Keratinocyte (primary cell): ENCODE results near the gene HMGN4. TPM values are rescaled to one million over a fixed set of nuclear protein-coding genes. Genes with fewer than 3 reads are reported as not detected.

Experiments
- DNase-seq: peaks from one replicate; pipeline ENCODE4 v3.0.0-alpha.2; 2011; ENCODE audit warnings: low read depth, missing footprints, low spot score
- FAIRE-seq: peaks from 2 replicates; lab custom pipeline; 2011; peaks lifted over from hg19 to GRCh38; lab: Jason Lieb, UNC
- H2AFZ ChIP-seq: 2 replicates; pipeline ENCODE4 v1.6.0; 2012; ENCODE audit warnings: low read length, control low read depth, inconsistent platforms; ENCODE audit not compliant: control insufficient read depth
- H3K27ac ChIP-seq: 2 replicates; pipeline ENCODE4 v1.5.1; 2011; ENCODE audit warnings: low read length; ENCODE audit not compliant: control insufficient read depth, insufficient read depth
- H3K27me3 ChIP-seq: 3 replicates; pipeline ENCODE4 v1.6.0; 2011; ENCODE audit warnings: low read length; ENCODE audit not compliant: control insufficient read depth, insufficient read depth; ENCODE audit errors: extremely low read depth
- H3K36me3 ChIP-seq, 2 experiments: 2 replicates in 1 of 2; 3 replicates in 1 of 2; pipeline ENCODE4 v1.5.1; 2011; ENCODE audit warnings: low read length in 2 of 2, mild to moderate bottlenecking in 1 of 2; ENCODE audit not compliant: control insufficient read depth in 2 of 2, insufficient read depth in 2 of 2; ENCODE audit errors: extremely low read depth in 1 of 2
- H3K4me1 ChIP-seq: 3 replicates; pipeline ENCODE4 v1.5.1; 2011; ENCODE audit warnings: low read length; ENCODE audit not compliant: control insufficient read depth, insufficient read depth; ENCODE audit errors: extremely low read depth
- H3K4me2 ChIP-seq: 3 replicates; pipeline ENCODE4 v1.6.0; 2011; ENCODE audit warnings: low read depth, low read length; ENCODE audit not compliant: control insufficient read depth, insufficient read depth; ENCODE audit errors: extremely low read depth
- H3K4me3 ChIP-seq, 3 experiments: fragments of 200-600 bp in 1 of 3; sonication (generic) in 1 of 3; 2 replicates in 2 of 3; 3 replicates in 1 of 3; pipeline ENCODE4 v1.5.1; 2011 to 2016; ENCODE audit warnings: low read length in 3 of 3, mild to moderate bottlenecking in 3 of 3, control low read depth in 2 of 3, inconsistent platforms in 1 of 3, low read depth in 1 of 3, mixed read lengths in 1 of 3, mixed run types in 1 of 3, moderate library complexity in 1 of 3; ENCODE audit not compliant: control insufficient read depth in 2 of 3, insufficient read depth in 2 of 3; ENCODE audit errors: extremely low read depth in 1 of 3
- H3K79me2 ChIP-seq: 2 replicates; pipeline ENCODE4 v1.6.0; 2012; ENCODE audit warnings: low read length; ENCODE audit not compliant: control insufficient read depth, insufficient read depth
- H3K9ac ChIP-seq: 3 replicates; pipeline ENCODE4 v1.6.0; 2011; ENCODE audit warnings: low read length; ENCODE audit not compliant: control insufficient read depth, insufficient read depth; ENCODE audit errors: extremely low read depth
- H3K9me1 ChIP-seq: 3 replicates; pipeline ENCODE4 v1.6.0; 2011; ENCODE audit warnings: low read length; ENCODE audit not compliant: control insufficient read depth, insufficient read depth; ENCODE audit errors: extremely low read depth
- H3K9me3 ChIP-seq: 2 replicates; pipeline ENCODE4 v1.5.1; 2012; ENCODE audit warnings: low read depth, low read length; ENCODE audit not compliant: control insufficient read depth
- H4K20me1 ChIP-seq: 3 replicates; pipeline ENCODE4 v1.6.0; 2011; ENCODE audit warnings: low read length; ENCODE audit not compliant: control insufficient read depth, insufficient read depth; ENCODE audit errors: extremely low read depth
- CTCF ChIP-seq, 3 experiments: IDR thresholded peaks in 1 of 3; conservative IDR thresholded peaks in 1 of 3; optimal IDR thresholded peaks in 1 of 3; 2 replicates in 2 of 3; 3 replicates in 1 of 3; pipeline versions ENCODE3 to v1.5.1; 2011; ENCODE audit warnings: low read length in 3 of 3, mild to moderate bottlenecking in 3 of 3, moderate library complexity in 2 of 3, control low read depth in 1 of 3, inconsistent platforms in 1 of 3; ENCODE audit not compliant: insufficient read depth in 2 of 3; ENCODE audit errors: extremely low read depth in 1 of 3
- EZH2 ChIP-seq: IDR thresholded peaks from one replicate; pipeline ENCODE4 v1.6.1; 2012; ENCODE audit warnings: inconsistent platforms, mild to moderate bottlenecking, low read length, moderate library complexity
- dilution Hi-C: fragments of 300-500 bp; cut with MboI; formaldehyde crosslinking; loops from one replicate; pipeline ENCODE4 v1.7.0; 2020; ENCODE audit warnings: low sequenced_read_pairs; ENCODE audit not compliant: extremely low pct_ligation_motif_present
- polyA plus RNA-seq, 5 experiments: library from polyadenylated mRNA; depleted of rRNA in 3 of 5; stranded (reverse) in 3 of 5; stranded (forward) in 1 of 5; unstranded in 1 of 5; fragments of >200 nt; gene quantifications; 1 replicate in 1 of 5; 2 replicates in 3 of 5; 3 replicates in 1 of 5; pipeline versions ENCODE4 v1.2.1 to v1.2.3, GENCODE V29; 2011 to 2012; ENCODE audit warnings: missing spikeins in 2 of 5, low read depth in 1 of 5, low replicate concordance in 1 of 5

Gene HMGN4
- polyA plus RNA-seq, 1 donor (not counting 4 experiments of a cell fraction or from before 2014, with no cell fraction given) = 62.6 TPM

GRCh38 chr6:26576407-26576843 lies 38.3 kb downstream of the HMGN4 start:
- H3K4me1 ChIP-seq = peaks cover 12% of the 10 kb centered on the region
- dilution Hi-C loops = no loop called here

GRCh38 chr6:26576929-26577719 lies 39.0 kb downstream of the HMGN4 start:
- H3K27me3 ChIP-seq = no peaks in the 10 kb centered on the region
- peak overlapping the region; percentile 31 for H3K9ac ChIP-seq
- dilution Hi-C loops = no loop called here
- no peak overlapping the region for H3K27ac ChIP-seq
- DNase-seq (no peak), FAIRE-seq (no peak)
- no peaks in the 10 kb centered on the region for H4K20me1 ChIP-seq
- peak overlapping the region; percentile 88 for H3K4me2 ChIP-seq
- TF ChIP-seq CTCF (optimal IDR thresholded peaks at IDR 0.05 in 1 of 3, IDR thresholded peaks at IDR 0.05 in 1 of 3, conservative IDR thresholded peaks at IDR 0.05 in 1 of 3; ENCODE audit: extremely low read depth in 1 of 3, insufficient read depth in 2 of 3, low read length in 3 of 3) (no peak), EZH2 (no peak)
- no peaks in the 10 kb centered on the region for H3K79me2 ChIP-seq
- peaks cover 12% of the 10 kb centered on the region for H3K4me1 ChIP-seq
- peak overlapping the region; percentile 29 to 75 (median 72) for H3K4me3 ChIP-seq
- no peaks in the 10 kb centered on the region for H3K9me1 ChIP-seq
- H2AFZ ChIP-seq = peak overlapping the region; percentile 91
- no peaks in the 10 kb centered on the region for H3K36me3 ChIP-seq
- H3K9me3 ChIP-seq = no peaks in the 10 kb centered on the region

More at GRCh38 chr6:26576407-26576843, 38.3 kb downstream of the HMGN4 start:
- H3K9me1 ChIP-seq = no peaks in the 10 kb centered on the region
- FAIRE-seq (no peak), DNase-seq (no peak)
- no peak overlapping the region for H3K9ac ChIP-seq
- no peaks in the 10 kb centered on the region for H3K36me3 ChIP-seq
- H3K27ac ChIP-seq = no peak overlapping the region
- H2AFZ ChIP-seq = no peak overlapping the region
- H3K9me3 ChIP-seq = no peaks in the 10 kb centered on the region
- TF ChIP-seq CTCF (optimal IDR thresholded peaks at IDR 0.05 in 1 of 3, IDR thresholded peaks at IDR 0.05 in 1 of 3, conservative IDR thresholded peaks at IDR 0.05 in 1 of 3; ENCODE audit: extremely low read depth in 1 of 3, insufficient read depth in 2 of 3, low read length in 3 of 3) (no peak), EZH2 (no peak)
- no peaks in the 10 kb centered on the region for H4K20me1 ChIP-seq
- H3K79me2 ChIP-seq = no peaks in the 10 kb centered on the region
- peak overlapping the region; percentile 88 for H3K4me2 ChIP-seq
- H3K4me3 ChIP-seq = peak overlapping the region in 1 of 3 experiments; percentile 72
- H3K27me3 ChIP-seq = no peaks in the 10 kb centered on the region
